ENCODE measurements around the gene CCL27.

Gene CCL27

GRCh38 chr9:34664281-34665066 is 2.0 kb upstream of the CCL27 start:
- Histone ChIP-seq H3K27me3 (ENCODE audit: control insufficient read depth in 1 of 2, insufficient read depth in 2 of 2, low read length in 2 of 2) (no peaks in the 10 kb centered on the region), H3K36me3 (ENCODE audit: control insufficient read depth in 1 of 2, insufficient read depth in 2 of 2, low read length in 2 of 2) (no peaks in the 10 kb centered on the region), H3K27ac (ENCODE audit: low read depth, low read length) (peak overlapping the region; percentile 73), H3K9ac (ENCODE audit: low read depth in 1 of 2, low read length in 2 of 2) (peak overlapping the region; percentile 63 to 77), H3K9me3 (ENCODE audit: control insufficient read depth in 1 of 2, low read length in 2 of 2) (no peaks in the 10 kb centered on the region), H3K4me1 (ENCODE audit: control insufficient read depth in 1 of 2, insufficient read depth in 2 of 2, low read length in 2 of 2) (peaks cover 21 to 22% of the 10 kb centered on the region in 2 donors), H3K4me3 (ENCODE audit: low read depth in 1 of 2, low read length in 2 of 2) (peak overlapping the region; percentile 66 to 68)

DNA sequence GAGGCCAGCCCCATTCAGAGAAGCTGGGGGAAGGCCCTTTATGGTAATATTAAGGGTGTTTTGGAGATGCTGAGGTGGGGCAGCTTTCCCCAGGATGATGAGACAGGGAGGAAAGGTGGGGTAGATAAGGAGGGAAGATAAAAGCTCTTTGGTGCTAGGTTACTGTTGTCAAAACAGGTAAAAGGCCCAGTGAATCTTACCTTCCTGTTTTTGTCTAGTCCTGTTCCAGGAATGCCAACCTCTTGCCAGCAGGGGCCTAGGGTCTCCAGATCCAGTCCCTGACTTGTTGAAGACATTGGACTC is 797 bp upstream of the CCL27 start:
- Histone ChIP-seq H3K4me3 (ENCODE audit: low read depth in 1 of 2, low read length in 2 of 2) (no peak overlapping the region), H3K27me3 (ENCODE audit: control insufficient read depth in 1 of 2, insufficient read depth in 2 of 2, low read length in 2 of 2) (no peaks in the 10 kb centered on the region), H3K9me3 (ENCODE audit: control insufficient read depth in 1 of 2, low read length in 2 of 2) (no peaks in the 10 kb centered on the region), H3K4me1 (ENCODE audit: control insufficient read depth in 1 of 2, insufficient read depth in 2 of 2, low read length in 2 of 2) (peaks cover 25 to 26% of the 10 kb centered on the region in 2 donors), H3K9ac (ENCODE audit: low read depth in 1 of 2, low read length in 2 of 2) (no peak overlapping the region), H3K36me3 (ENCODE audit: control insufficient read depth in 1 of 2, insufficient read depth in 2 of 2, low read length in 2 of 2) (no peaks in the 10 kb centered on the region), H3K27ac (ENCODE audit: low read depth, low read length) (no peak overlapping the region)

GRCh38 chr9:34659592-34660253 is 2.7 kb downstream of the CCL27 start:
- H3K36me3 ChIP-seq (ENCODE audit: control insufficient read depth in 1 of 2, insufficient read depth in 2 of 2, low read length in 2 of 2): no peaks in the 10 kb centered on the region
- H3K9me3 ChIP-seq (ENCODE audit: control insufficient read depth in 1 of 2, low read length in 2 of 2): no peaks in the 10 kb centered on the region
- H3K9ac ChIP-seq (ENCODE audit: low read depth in 1 of 2, low read length in 2 of 2): no peak overlapping the region
- H3K27ac ChIP-seq (ENCODE audit: low read depth, low read length): no peak overlapping the region
- H3K27me3 ChIP-seq (ENCODE audit: control insufficient read depth in 1 of 2, insufficient read depth in 2 of 2, low read length in 2 of 2): no peaks in the 10 kb centered on the region
- no peak overlapping the region for H3K4me3 ChIP-seq (ENCODE audit: low read depth in 1 of 2, low read length in 2 of 2)
- H3K4me1 ChIP-seq (ENCODE audit: control insufficient read depth in 1 of 2, insufficient read depth in 2 of 2, low read length in 2 of 2): peaks cover 18 to 23% of the 10 kb centered on the region in 2 donors

DNA sequence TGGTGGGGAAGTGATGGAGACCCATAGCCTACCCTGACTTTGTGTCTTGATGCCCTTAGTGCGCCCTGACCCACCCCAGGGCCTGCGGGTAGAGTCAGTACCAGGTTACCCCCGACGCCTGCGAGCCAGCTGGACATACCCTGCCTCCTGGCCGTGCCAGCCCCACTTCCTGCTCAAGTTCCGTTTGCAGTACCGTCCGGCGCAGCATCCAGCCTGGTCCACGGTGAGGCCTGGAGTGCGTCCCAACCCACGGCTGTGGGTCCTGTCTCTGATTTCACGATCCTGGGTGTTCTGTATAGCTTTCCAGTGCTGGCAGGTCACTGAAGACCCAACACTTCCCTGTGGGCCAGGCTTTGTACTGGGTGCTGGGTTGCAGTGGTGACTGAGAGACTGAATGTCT is 4.0 kb downstream of the CCL27 start:
- Histone ChIP-seq H3K27ac (ENCODE audit: low read depth, low read length) (no peak overlapping the region), H3K9ac (ENCODE audit: low read depth in 1 of 2, low read length in 2 of 2) (no peak overlapping the region), H3K4me3 (ENCODE audit: low read depth in 1 of 2, low read length in 2 of 2) (no peak overlapping the region), H3K4me1 (ENCODE audit: control insufficient read depth in 1 of 2, insufficient read depth in 2 of 2, low read length in 2 of 2) (peaks cover 12 to 19% of the 10 kb centered on the region in 2 donors), H3K36me3 (ENCODE audit: control insufficient read depth in 1 of 2, insufficient read depth in 2 of 2, low read length in 2 of 2) (no peaks in the 10 kb centered on the region), H3K27me3 (ENCODE audit: control insufficient read depth in 1 of 2, insufficient read depth in 2 of 2, low read length in 2 of 2) (no peaks in the 10 kb centered on the region), H3K9me3 (ENCODE audit: control insufficient read depth in 1 of 2, low read length in 2 of 2) (no peaks in the 10 kb centered on the region)

GRCh38 chr9:34656992-34657391 is 5.5 kb downstream of the CCL27 start:
- Histone ChIP-seq H3K36me3 (ENCODE audit: control insufficient read depth in 1 of 2, insufficient read depth in 2 of 2, low read length in 2 of 2) (no peaks in the 10 kb centered on the region), H3K27me3 (ENCODE audit: control insufficient read depth in 1 of 2, insufficient read depth in 2 of 2, low read length in 2 of 2) (no peaks in the 10 kb centered on the region), H3K4me3 (ENCODE audit: low read depth in 1 of 2, low read length in 2 of 2) (no peak overlapping the region), H3K9ac (ENCODE audit: low read depth in 1 of 2, low read length in 2 of 2) (no peak overlapping the region), H3K27ac (ENCODE audit: low read depth, low read length) (no peak overlapping the region), H3K9me3 (ENCODE audit: control insufficient read depth in 1 of 2, low read length in 2 of 2) (no peaks in the 10 kb centered on the region), H3K4me1 (ENCODE audit: control insufficient read depth in 1 of 2, insufficient read depth in 2 of 2, low read length in 2 of 2) (peaks cover 25 to 34% of the 10 kb centered on the region in 2 donors)

DNA sequence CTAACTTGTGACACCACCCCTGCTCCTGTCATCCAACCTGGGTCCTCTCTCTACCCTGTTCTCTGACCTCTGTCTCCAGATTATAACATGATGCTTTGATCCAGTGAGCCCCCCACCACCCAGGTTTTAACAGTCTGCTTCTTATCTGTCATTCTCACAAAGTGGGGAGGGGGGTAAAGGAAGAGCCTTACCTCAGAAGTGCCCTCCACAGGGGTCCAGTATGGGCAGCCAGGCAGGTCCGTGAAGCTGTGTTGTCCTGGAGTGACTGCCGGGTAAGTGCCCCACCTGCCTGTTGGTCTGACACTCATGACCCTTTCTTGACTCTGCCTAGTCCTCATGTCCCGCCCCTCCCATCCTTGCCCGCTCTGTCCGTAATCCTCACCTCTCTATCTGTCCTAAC is 7.1 kb downstream of the CCL27 start:
- no peaks in the 10 kb centered on the region for H3K27me3 ChIP-seq (ENCODE audit: control insufficient read depth in 1 of 2, insufficient read depth in 2 of 2, low read length in 2 of 2)
- peaks cover 0 to 4% of the 10 kb centered on the region in 2 donors for H3K36me3 ChIP-seq (ENCODE audit: control insufficient read depth in 1 of 2, insufficient read depth in 2 of 2, low read length in 2 of 2)
- peaks cover 36 to 44% of the 10 kb centered on the region in 2 donors for H3K4me1 ChIP-seq (ENCODE audit: control insufficient read depth in 1 of 2, insufficient read depth in 2 of 2, low read length in 2 of 2)
- no peak overlapping the region for H3K4me3 ChIP-seq (ENCODE audit: low read depth in 1 of 2, low read length in 2 of 2)
- H3K9me3 ChIP-seq (ENCODE audit: control insufficient read depth in 1 of 2, low read length in 2 of 2): no peaks in the 10 kb centered on the region
- H3K27ac ChIP-seq (ENCODE audit: low read depth, low read length): no peak overlapping the region
- H3K9ac ChIP-seq (ENCODE audit: low read depth in 1 of 2, low read length in 2 of 2): no peak overlapping the region

DNA sequence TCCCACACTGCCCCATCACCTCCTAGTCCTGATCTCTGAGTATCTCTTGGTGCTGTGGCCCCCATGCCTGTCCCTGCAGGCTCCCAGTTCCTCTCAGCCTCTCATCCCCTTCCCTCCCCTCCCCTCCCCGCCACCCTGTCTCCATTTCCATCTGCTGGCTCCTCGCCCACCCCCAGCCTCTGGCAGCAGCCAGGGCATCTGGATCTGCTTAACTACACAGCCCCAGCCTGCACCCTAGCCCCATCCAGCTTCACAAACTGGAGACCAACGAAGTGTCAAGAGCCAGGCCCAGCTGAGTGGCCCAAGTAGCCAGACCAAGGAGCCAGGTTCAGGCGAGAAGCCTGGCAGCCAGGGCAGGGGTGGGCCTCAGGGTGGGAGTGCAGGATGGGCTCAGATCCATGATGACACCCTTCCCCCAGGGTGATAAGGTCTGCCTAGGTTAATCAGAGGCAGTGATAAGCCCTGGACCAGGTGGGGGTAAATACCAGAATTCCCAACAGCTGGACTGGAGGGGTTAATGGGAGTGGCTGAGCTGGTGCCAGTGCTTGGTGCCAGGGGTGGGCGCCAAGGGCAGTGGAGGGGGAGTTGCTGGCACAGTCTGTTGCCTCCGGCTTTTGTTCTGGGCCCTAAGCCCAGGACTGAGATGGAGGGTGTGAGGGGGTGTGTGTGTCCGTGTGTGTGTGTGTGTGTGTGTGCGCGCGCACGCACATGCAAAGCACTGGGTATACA is 8.0 kb downstream of the CCL27 start:
- H3K9me3 ChIP-seq (ENCODE audit: control insufficient read depth in 1 of 2, low read length in 2 of 2): no peaks in the 10 kb centered on the region
- H3K36me3 ChIP-seq (ENCODE audit: control insufficient read depth in 1 of 2, insufficient read depth in 2 of 2, low read length in 2 of 2): peaks cover 2 to 13% of the 10 kb centered on the region in 2 donors
- no peak overlapping the region for H3K27ac ChIP-seq (ENCODE audit: low read depth, low read length)
- H3K27me3 ChIP-seq (ENCODE audit: control insufficient read depth in 1 of 2, insufficient read depth in 2 of 2, low read length in 2 of 2): no peaks in the 10 kb centered on the region
- peaks cover 31 to 35% of the 10 kb centered on the region in 2 donors for H3K4me1 ChIP-seq (ENCODE audit: control insufficient read depth in 1 of 2, insufficient read depth in 2 of 2, low read length in 2 of 2)
- H3K4me3 ChIP-seq (ENCODE audit: low read depth in 1 of 2, low read length in 2 of 2): no peak overlapping the region
- no peak overlapping the region for H3K9ac ChIP-seq (ENCODE audit: low read depth in 1 of 2, low read length in 2 of 2)

- H3K4me1 ChIP-seq (ENCODE audit: control insufficient read depth in 1 of 2, insufficient read depth in 2 of 2, low read length in 2 of 2): peaks cover 31 to 32% of the 10 kb centered on the region in 2 donors
- H3K9me3 ChIP-seq (ENCODE audit: control insufficient read depth in 1 of 2, low read length in 2 of 2): no peaks in the 10 kb centered on the region
- H3K9ac ChIP-seq (ENCODE audit: low read depth in 1 of 2, low read length in 2 of 2): peak overlapping the region in 1 of 2 donors; percentile 45
- no peaks in the 10 kb centered on the region for H3K27me3 ChIP-seq (ENCODE audit: control insufficient read depth in 1 of 2, insufficient read depth in 2 of 2, low read length in 2 of 2)
- no peak overlapping the region for H3K27ac ChIP-seq (ENCODE audit: low read depth, low read length)
- peaks cover 13 to 24% of the 10 kb centered on the region in 2 donors for H3K36me3 ChIP-seq (ENCODE audit: control insufficient read depth in 1 of 2, insufficient read depth in 2 of 2, low read length in 2 of 2)
- H3K4me3 ChIP-seq (ENCODE audit: low read depth in 1 of 2, low read length in 2 of 2): peak overlapping the region in 1 of 2 donors; percentile 10
These were observed 9.0 kb downstream of the CCL27 start for GRCh38 chr9:34653151-34654072.

DNA sequence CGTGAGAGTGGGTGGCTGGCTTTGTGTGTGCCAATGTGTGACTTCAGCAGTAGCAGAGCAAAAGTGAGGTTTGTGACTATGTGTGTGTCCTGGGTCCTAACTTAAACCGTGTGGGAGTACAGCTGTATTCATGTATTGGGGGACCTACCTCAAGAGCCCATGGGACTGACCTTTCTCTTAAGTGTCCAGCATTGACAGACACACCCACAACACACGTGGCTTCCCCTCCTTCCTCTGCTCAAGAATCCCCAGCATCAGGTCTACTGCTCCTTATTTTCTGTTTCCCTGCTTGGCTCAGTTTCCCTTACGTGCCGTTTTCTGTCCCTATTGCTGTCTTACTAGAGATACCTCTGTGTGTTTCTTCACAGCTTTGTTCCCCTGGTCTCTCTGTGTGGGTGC is 9.9 kb downstream of the CCL27 start:
- Histone ChIP-seq H3K27me3 (ENCODE audit: control insufficient read depth in 1 of 2, insufficient read depth in 2 of 2, low read length in 2 of 2) (no peaks in the 10 kb centered on the region), H3K27ac (ENCODE audit: low read depth, low read length) (peak overlapping the region; percentile 80), H3K4me1 (ENCODE audit: control insufficient read depth in 1 of 2, insufficient read depth in 2 of 2, low read length in 2 of 2) (peaks cover 38 to 39% of the 10 kb centered on the region in 2 donors), H3K4me3 (ENCODE audit: low read depth in 1 of 2, low read length in 2 of 2) (peak overlapping the region; percentile 65 to 66), H3K9ac (ENCODE audit: low read depth in 1 of 2, low read length in 2 of 2) (peak overlapping the region in 1 of 2 donors; percentile 45), H3K9me3 (ENCODE audit: control insufficient read depth in 1 of 2, low read length in 2 of 2) (no peaks in the 10 kb centered on the region), H3K36me3 (ENCODE audit: control insufficient read depth in 1 of 2, insufficient read depth in 2 of 2, low read length in 2 of 2) (peaks cover 17 to 28% of the 10 kb centered on the region in 2 donors)

Data from duodenal mucosa (tissue), 2 donors.